NCI-H2081 treated with DMSO at 0.1 percent for 48 hours (cell line): ENCODE results near the gene HPCA.

Experiments
- DNase-seq: peaks from one replicate; lab custom pipeline; 2025; lab: John Stamatoyannopoulos, UW

HPCA gene

DNA sequence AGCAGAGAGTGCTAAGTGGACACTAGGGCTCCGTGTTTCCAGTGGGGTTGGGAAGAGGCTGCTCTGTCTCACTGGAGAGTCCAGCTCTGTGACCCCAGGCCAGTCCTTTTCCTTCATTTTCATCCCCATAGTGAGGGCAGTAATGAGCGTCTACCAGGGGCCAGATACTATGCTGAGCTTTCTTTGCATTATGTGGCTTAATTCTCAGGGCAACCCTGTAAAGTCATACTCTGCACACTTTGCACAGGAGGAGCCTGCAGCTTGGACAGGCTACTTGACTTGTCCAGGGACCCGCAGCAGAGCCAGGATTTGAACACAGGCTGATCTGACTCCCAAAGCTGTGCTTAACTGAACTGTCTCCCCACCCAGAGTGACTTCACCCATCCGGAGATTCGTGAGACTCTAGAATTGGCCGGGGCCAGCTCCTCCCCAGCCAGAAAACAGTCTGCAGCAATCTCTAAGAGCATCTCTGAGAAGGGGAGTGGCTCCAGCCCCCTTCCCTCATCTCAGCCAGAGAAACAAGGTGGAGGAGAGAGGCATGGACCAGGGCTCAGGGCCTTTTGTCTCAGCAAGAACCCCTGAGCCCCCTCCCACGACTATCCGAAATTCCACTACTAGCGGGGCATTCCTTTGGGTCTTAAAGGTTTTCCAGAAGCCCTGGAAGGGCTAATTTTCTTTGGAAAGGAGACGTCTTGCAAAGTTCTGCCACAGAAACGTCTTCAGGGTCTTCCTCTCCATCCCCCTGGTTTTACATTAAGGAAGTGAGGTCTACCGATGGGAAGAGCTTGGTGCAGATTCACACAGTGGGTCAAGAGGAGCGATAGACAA is 14.7 kb upstream of the HPCA start:
- no peak for DNase-seq

DNA sequence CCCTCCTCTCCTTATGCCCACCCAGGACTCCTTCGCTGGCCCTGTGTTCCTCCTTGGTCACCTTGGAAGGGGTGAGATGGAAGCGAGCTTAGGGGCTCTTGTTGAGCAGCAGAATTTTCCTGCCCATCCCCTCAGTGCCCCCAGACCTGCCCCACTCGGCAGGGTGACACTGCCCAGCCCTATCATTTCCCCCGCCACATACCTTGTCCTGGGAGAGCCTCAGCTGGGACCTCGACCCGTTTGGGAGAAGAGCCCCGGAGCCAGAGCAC is 14.2 kb upstream of the HPCA start:
- no peak for DNase-seq

GRCh38 chr1:32873484-32873883 is 12.8 kb upstream of the HPCA start:
- DNase-seq = no peak

DNA sequence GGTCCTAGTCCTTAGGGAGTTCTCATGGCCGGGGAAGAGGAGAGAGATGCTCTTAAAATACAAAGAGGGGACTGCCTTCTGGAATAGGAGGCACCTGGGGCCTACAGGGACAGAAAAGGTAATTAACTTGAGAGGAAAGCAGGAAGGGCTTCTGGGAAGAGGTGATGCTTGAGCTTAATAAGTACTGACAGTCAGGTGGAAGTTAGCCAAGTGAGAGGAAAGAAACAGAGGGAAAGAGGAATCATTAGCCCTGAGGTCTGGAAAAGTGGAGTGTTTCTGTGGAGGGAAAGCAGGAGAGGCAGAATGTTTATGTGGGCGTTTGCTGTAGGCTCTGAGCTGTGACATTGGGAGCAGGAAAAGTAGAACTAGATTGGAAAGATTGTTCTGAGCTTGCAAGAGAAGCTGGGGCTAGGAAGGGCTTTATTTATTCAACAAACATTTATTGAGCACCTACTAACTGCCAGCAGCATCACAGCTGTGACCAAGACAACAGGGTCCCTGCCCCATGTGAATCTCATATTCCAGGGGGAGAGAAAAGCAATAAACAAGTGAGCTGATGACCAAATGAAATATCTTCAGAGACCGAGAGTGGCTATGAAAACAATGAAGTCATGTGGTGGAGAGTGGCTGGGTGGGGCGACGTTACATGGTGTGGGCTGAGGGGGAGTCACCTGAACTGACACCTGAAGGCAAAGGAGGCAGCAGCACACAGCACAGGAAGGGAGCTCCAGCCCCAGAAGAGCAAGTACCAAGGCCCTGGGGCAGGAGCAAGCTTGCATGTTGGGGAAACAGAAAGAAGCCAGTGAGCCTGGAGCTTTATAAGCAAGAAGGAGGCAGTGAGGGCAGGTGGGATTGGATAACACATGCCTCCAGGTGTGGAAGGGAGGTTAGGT is 11.2 kb upstream of the HPCA start:
- no peak for DNase-seq

- DNase-seq = no peak
Measured at GRCh38 chr1:32876341-32877210, 9.7 kb upstream of the HPCA start.

DNA sequence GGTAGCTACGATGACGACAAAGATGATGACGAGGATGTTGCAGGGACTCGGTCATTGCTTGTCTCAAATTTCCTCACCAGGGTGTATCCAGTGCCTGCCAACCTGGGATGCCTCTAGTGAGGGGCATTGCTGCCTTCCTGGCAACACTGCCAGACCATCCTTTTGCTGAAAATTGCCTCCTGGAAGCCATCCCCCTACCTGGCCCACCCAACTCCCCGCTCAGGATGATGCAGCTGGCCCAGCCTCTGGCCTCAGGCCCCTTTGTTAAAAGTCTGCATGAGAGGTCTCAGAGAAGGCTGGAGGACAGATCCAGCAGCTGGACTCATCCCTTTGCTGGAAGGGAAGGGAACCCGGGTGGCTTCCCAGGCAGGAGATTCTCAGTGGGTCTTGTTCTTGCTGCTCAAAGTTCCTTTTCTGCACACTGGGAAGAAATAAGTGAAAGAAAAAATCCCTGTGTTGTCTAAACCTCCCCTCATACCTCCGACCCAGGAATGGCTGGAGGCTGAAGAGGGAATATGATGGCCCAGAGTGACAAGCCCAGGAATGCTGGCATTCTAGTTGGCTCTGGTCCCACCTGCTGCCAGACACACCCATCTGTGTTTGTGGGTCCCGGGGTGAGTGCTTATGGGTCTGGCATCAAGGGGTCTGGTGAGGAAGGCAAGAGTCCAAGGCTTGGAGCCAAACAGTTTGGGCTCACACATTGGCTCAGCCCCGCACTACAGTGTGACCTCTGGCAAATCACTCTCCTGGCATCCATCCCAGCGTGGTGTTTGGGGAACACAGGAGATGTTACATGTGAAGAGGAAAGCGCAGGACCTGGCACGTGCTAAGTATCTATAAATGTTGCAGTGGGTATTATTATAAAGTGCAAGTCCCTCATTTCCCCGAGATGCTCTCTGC is 8.8 kb upstream of the HPCA start:
- DNase-seq = no peak

- no peak for DNase-seq
Measured at GRCh38 chr1:32878183-32878582, 8.1 kb upstream of the HPCA start.

DNA sequence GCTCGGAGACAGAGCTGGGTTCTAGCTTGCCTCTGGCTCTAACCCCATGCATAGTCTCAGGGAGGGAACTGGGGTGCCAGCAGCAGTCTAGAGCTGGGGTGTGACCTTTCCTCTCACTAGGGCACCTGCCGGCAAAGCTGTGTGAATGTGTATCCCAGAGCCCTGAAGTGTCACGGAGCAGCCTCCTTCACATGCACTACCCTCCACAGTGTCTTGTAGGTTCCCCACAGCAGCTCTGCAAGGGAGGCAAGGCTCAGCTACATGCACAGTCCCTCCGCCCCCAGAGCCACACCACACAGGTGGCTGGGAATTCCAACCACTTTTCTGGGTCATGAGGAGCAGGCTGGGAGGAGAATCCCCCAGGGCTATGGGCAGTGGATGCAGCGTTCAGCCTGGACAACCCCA is 7.7 kb upstream of the HPCA start:
- no peak for DNase-seq

DNA sequence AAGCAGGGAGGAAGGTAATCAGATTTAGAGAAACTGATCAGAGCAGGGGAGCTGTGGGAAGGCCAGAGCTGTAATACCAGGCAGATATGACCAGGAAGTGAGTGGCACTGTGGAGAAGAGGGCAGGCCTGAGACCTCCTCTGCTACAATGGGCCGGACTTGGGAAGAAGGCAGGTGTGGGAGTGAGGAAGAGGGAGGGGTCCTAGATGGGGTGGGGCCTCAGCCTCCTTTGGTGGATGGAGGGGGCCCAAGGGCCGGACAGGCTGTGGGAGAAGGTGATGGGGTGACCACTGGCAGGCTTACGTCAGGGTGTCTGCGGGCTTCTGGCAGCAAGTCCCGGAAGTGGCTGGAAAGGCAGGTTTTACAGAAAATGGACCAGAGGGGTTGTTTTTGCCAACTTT is 5.0 kb upstream of the HPCA start:
- DNase-seq = no peak

- no peak for DNase-seq
Measured at GRCh38 chr1:32881871-32882850, 4.1 kb upstream of the HPCA start.

DNA sequence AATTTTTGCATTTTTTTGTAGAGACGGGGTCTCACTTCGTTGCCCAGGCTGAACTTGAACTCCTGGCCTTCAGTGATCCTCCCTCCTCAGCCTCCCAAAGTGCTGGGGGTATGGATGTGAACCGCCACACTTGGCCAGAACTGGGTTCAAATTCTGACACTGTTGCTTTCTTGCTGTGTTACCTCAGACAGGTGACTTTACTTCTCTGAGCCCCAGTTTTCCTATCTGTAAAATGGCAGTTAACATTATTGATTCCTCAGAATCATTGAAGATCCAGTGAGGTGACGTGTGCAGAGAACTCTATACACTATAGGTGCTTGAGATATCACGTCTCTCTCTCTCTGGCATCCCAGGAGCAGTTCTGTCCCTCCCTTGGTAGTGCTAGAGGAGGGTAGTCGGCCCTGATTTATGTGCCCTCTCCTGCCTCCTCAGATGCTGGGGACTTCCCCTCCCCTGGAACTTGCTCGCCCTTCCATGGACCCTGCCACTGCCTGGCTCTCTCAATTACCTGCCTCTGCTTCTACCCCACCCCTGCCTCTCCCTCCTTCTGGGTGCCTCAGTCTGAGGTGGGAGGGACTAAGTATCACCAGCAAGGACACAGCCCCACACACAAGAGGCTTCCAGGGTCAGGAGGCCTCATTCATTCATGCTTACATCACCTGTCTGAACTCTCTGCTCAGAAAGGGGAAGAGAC is 2.8 kb upstream of the HPCA start:
- no peak for DNase-seq

DNA sequence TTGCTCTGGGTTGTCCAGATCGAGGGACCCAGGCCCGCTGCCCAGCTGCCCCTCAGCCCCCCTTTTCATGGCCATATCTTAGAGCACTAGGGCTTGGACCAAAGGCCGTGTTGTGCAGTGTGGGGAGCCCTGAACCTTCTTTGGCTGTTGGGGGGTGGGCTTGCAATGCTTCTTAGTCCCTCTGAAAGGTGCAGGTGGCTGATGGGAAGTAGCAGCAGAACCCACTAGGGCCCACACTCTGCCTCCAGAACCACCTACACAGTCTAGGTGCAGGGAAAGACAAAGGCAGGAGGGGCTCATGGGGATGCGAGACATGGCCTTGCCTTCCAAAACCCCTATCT is 2.3 kb upstream of the HPCA start:
- no peak for DNase-seq

- no peak for DNase-seq
Measured at GRCh38 chr1:32884726-32885125, 1.6 kb upstream of the HPCA start.

- no peak for DNase-seq
Measured at GRCh38 chr1:32885676-32886003, 651 bp upstream of the HPCA start.

DNA sequence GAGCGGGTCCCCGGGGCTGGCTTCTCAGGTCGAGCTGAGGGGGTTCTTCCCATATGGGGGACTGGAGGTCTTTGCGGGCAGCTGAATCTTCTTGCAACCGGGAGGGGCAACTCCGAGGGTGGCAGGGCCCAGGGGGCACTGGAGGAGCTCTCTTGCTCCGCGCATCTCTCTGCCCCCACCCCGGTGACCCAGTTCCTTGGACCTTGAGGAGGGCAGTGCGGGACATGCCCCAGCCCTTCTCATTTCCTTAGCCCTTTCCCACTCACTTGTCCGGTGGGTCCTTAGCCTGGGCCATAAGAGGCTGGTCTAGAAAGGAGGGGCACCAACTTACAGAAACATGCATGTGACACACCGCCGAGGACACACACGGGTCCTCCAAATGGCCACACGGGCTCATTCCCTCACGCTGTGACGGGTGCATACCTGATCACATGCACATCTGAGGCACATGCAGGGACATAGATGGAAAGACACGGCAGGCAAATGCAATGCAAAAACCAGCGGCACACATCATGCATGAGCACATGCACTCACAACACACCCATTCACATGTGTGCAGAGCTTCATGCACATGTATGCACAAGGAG is 630 bp downstream of the HPCA start:
- DNase-seq = no peak

DNA sequence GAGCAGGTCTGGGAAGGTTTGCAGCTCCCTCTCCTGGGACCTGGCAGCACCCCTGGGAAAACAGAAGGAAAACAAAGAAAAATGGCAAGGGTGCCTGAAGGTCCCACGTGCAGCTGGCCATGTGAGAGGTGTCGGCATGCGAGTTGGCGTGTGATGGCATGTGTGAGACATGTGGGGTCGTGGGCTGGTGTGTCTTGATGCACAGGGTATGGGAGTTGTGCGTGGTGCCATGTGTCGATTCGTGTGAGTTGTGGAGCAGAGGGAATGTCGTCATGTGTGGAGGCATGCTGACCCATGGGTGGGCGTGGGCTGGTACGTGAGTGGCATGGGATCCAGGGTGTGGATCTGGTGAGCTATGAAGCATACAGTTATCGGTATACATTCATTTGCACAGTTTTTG is 1.3 kb downstream of the HPCA start:
- no peak for DNase-seq

DNA sequence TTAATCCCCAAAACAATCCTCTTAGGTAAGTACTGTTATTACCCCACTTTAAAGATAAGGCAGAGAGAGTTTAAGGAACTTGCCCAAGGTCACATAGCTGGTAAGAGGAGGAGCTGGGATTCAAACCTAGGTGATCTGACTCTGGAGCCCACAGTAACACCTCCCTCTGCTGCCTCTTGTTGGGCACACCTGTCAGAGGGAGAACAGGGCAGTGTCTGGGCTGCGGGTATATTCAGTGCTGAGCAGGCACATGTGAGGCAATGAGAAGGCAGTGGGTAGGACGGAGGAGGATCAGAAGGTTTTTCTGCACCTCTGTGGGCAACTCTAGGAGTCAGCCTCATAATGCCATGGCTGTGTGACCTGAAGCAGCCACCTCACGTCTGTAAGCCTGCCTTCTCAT is 1.8 kb downstream of the HPCA start:
- DNase-seq = no peak

DNA sequence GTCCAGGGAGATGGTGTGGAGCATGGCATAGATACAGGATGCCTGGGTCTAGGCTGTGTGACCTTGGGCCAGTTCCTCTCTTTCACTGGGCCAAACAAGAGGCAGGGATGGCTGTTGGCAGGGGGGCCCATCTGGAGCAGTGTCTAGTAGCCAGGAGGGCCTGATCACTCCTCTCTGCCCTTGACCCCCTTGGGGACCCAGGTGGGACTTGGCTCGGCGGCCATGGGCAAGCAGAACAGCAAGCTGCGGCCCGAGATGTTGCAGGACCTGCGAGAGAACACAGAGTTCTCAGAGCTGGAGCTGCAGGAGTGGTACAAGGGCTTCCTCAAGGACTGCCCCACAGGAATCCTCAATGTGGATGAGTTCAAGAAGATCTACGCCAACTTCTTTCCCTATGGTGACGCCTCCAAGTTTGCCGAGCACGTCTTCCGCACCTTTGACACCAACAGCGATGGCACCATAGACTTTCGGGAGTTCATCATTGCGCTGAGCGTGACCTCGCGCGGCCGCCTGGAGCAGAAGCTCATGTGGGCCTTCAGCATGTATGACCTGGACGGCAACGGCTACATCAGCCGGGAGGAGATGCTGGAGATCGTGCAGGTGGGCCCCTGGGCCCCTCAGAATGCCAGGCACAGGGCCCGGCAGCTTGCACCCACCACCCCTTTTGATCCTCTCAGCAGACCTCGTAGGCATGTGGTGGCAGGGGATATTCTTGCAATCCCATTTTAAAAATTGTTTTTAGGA is 2.6 kb downstream of the HPCA start:
- no peak for DNase-seq

DNA sequence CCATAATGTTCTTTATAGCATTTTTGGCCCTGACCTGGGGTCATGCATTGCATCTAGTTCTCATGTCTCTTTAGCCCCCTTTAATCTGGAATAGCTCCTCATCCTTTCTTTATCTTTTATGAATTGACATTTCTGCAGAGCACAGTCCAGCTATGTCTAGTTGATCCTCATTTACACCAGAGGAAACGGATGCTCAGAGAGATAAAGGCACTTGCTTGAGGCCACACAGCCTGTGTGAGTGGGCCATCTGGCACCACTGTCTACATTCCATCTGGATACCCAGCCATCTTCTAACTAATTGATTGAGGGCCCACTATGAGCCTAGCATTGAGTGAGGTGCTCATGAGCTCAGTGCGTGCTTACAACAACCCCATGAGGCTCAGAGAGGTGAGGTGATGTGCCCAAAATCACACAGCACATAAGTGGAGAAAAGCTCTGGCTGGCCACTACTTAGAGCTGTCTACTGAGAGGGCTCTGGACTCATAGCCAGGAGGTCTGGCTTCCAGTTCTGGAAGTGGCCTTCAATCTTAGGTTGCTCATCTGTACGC is 3.5 kb downstream of the HPCA start:
- no peak for DNase-seq
